ENCODE results near the gene ZNF749. TPM values are rescaled to one million over a fixed set of nuclear protein-coding genes. Genes with fewer than 3 reads are reported as not detected.

Gene ZNF749
- total RNA-seq, 1 donor from 2014 or later = 26.6 TPM

- peak overlapping the region; percentile 99 for H3K4me3 Mint-ChIP-seq
- peaks cover 18% of the 10 kb centered on the region for H3K9me3 Mint-ChIP-seq
- H3K36me3 Mint-ChIP-seq = peaks cover 38% of the 10 kb centered on the region
- H3K27me3 Mint-ChIP-seq = no peaks in the 10 kb centered on the region
- H3K27ac Mint-ChIP-seq = peak overlapping the region; percentile 96
- H3K4me1 Mint-ChIP-seq (ENCODE audit: unreplicated experiment) = peaks cover 21% of the 10 kb centered on the region
- no peak for DNase-seq (ENCODE audit: extremely low spot score, unreplicated experiment)
- TF ChIP-seq CTCF (conservative IDR thresholded peaks at IDR 0.05) = no peak
Measured at GRCh38 chr19:57434386-57435061, 601 bp upstream of the ZNF749 start.

GRCh38 chr19:57436417-57436816, 1.3 kb downstream of the ZNF749 start:
- peak overlapping the region; percentile 96 for H3K27ac Mint-ChIP-seq
- no peak for TF ChIP-seq CTCF (conservative IDR thresholded peaks at IDR 0.05)
- H3K4me1 Mint-ChIP-seq (ENCODE audit: unreplicated experiment) = peaks cover 21% of the 10 kb centered on the region
- H3K36me3 Mint-ChIP-seq = peaks cover 55% of the 10 kb centered on the region
- DNase-seq (ENCODE audit: extremely low spot score, unreplicated experiment) = no peak
- peak overlapping the region; percentile 99 for H3K4me3 Mint-ChIP-seq
- peaks cover 29% of the 10 kb centered on the region for H3K9me3 Mint-ChIP-seq
- no peaks in the 10 kb centered on the region for H3K27me3 Mint-ChIP-seq

- no peak for DNase-seq (ENCODE audit: extremely low spot score, unreplicated experiment)
- Mint-ChIP-seq H3K27me3 (no peaks in the 10 kb centered on the region), H3K4me1 (ENCODE audit: unreplicated experiment) (peaks cover 21% of the 10 kb centered on the region), H3K27ac (no peak overlapping the region), H3K4me3 (peak overlapping the region; percentile 21), H3K9me3 (peaks cover 33% of the 10 kb centered on the region), H3K36me3 (peaks cover 70% of the 10 kb centered on the region)
- no peak for TF ChIP-seq CTCF (conservative IDR thresholded peaks at IDR 0.05)
Measured at GRCh38 chr19:57437931-57438330, 2.8 kb downstream of the ZNF749 start.

- H3K9me3 Mint-ChIP-seq = peaks cover 36% of the 10 kb centered on the region
- H3K4me3 Mint-ChIP-seq = no peak overlapping the region
Measured at GRCh38 chr19:57438925-57439324, 3.8 kb downstream of the ZNF749 start.

GRCh38 chr19:57441979-57442752, 7.0 kb downstream of the ZNF749 start:
- no peak for DNase-seq (ENCODE audit: extremely low spot score, unreplicated experiment)
- TF ChIP-seq CTCF (conservative IDR thresholded peaks at IDR 0.05) = no peak
- Mint-ChIP-seq H3K9me3 (peaks cover 38% of the 10 kb centered on the region), H3K27ac (no peak overlapping the region), H3K4me1 (ENCODE audit: unreplicated experiment) (no peaks in the 10 kb centered on the region), H3K36me3 (peaks cover 81% of the 10 kb centered on the region), H3K27me3 (no peaks in the 10 kb centered on the region), H3K4me3 (no peak overlapping the region)

More at GRCh38 chr19:57438925-57439324, 3.8 kb downstream of the ZNF749 start:
- TF ChIP-seq CTCF (conservative IDR thresholded peaks at IDR 0.05) = no peak
- Mint-ChIP-seq H3K4me1 (ENCODE audit: unreplicated experiment) (peaks cover 21% of the 10 kb centered on the region), H3K27ac (no peak overlapping the region), H3K27me3 (no peaks in the 10 kb centered on the region), H3K36me3 (peaks cover 80% of the 10 kb centered on the region)
- no peak for DNase-seq (ENCODE audit: extremely low spot score, unreplicated experiment)
